Esophagus squamous epithelium (tissue), 5 donors: ENCODE data around the gene FAM200B. TPM values are rescaled to one million over a fixed set of nuclear protein-coding genes. Genes with fewer than 3 reads are reported as not detected.
A peak's percentile ranks its signal among the peaks of the same experiment; 100 is the strongest.

ENCODE experiments used
- DNase-seq: peaks from one replicate; lab custom pipeline; 2025; lab: John Stamatoyannopoulos, UW
- H3K27ac ChIP-seq, 4 donors: fragments of 200-600 bp; sonication (generic); one replicate each; pipeline ENCODE4 v1.5.1; 2016 to 2019; ENCODE audit warnings: mild to moderate bottlenecking in 1 of 4
- H3K27me3 ChIP-seq, 4 donors: fragments of 200-600 bp; sonication (generic); 1 replicate in 3 of 4; 2 replicates in 1 of 4; pipeline versions ENCODE4 v1.5.1 to v1.6.0; 2017 to 2021; ENCODE audit warnings: antibody characterized with exemption in 1 of 4
- H3K36me3 ChIP-seq, 3 donors: fragments of 200-600 bp; sonication (generic); one replicate each; pipeline ENCODE4 v1.5.1; 2016 to 2019
- H3K4me1 ChIP-seq, 3 donors: fragments of 200-600 bp; sonication (generic); one replicate each; pipeline ENCODE4 v1.5.1; 2017 to 2019
- H3K4me3 ChIP-seq, 4 donors: fragments of 200-600 bp; sonication (generic); 1 replicate in 3 of 4; 2 replicates in 1 of 4; pipeline ENCODE4 v1.5.1; 2016 to 2019; ENCODE audit warnings: mild to moderate bottlenecking in 2 of 4, moderate library complexity in 1 of 4
- H3K9me3 ChIP-seq, 3 donors: fragments of 200-600 bp; sonication (generic); one replicate each; pipeline ENCODE4 v1.5.1; 2016 to 2019
- CTCF ChIP-seq, 6 experiments: fragments of 450-650 bp in 4 of 6; fragments of 200-600 bp in 2 of 6; sonication (generic) in 2 of 6; IDR thresholded peaks; one replicate each; pipeline ENCODE4 v1.5.1; 2016 to 2019; ENCODE audit warnings: antibody characterized with exemption in 6 of 6, mild to moderate bottlenecking in 4 of 6, moderate library complexity in 4 of 6
- POLR2A ChIP-seq, 4 donors: fragments of 450-650 bp; IDR thresholded peaks; one replicate each; pipeline ENCODE4 v1.6.1; 2017; ENCODE audit warnings: antibody characterized with exemption in 4 of 4, mild to moderate bottlenecking in 4 of 4, moderate library complexity in 3 of 4
- WGBS, 2 donors: methylation state at CpG; one replicate each; pipeline ENCODE4 v1.1.5; 2018; 5-methylcytosine and 5-hydroxymethylcytosine counted together
- intact Hi-C: fragments of 100-400 bp; cut with DNase I; formaldehyde crosslinking; loops from one replicate; pipeline ENCODE4 v1.15.0; 2022
- total RNA-seq, 4 donors: library from RNA; depleted of rRNA; stranded (reverse); fragments of >200 nt; gene quantifications; one replicate each; pipeline ENCODE4 v1.1.0, GENCODE V29; 2016
- donor health status: DM: yes; HTN: yes; CAD: no.

FAM200B gene
- total RNA-seq, 4 donors from 2014 or later: 17.1 to 39.6 (median 31.4) TPM

- H3K27me3 ChIP-seq: no peaks in the 10 kb centered on the region
- WGBS, 2 donors: 60 to 70% methylated on average over 5 of the region's 5 CpGs
- no peak overlapping the region for H3K27ac ChIP-seq
- TF ChIP-seq CTCF (IDR thresholded peaks at IDR 0.05) (no peak), POLR2A (IDR thresholded peaks at IDR 0.05) (no peak)
- DNase-seq: no peak
- H3K4me1 ChIP-seq: peaks cover 0 to 56% (median 18%) of the 10 kb centered on the region in 3 donors
- H3K36me3 ChIP-seq: peaks cover 0 to 27% (median 9%) of the 10 kb centered on the region in 3 donors
- no peaks in the 10 kb centered on the region for H3K9me3 ChIP-seq
- intact Hi-C loops: no loop called here
- H3K4me3 ChIP-seq: no peak overlapping the region
Observed at GRCh38 chr4:15688051-15688450, 6.4 kb downstream of the FAM200B start.

GRCh38 chr4:15689540-15689939 is 7.9 kb downstream of the FAM200B start:
- WGBS, 2 donors: 82 to 87% methylated on average over 2 of the region's 2 CpGs
- peaks cover 0 to 50% (median 15%) of the 10 kb centered on the region in 3 donors for H3K4me1 ChIP-seq
- H3K4me3 ChIP-seq: no peak overlapping the region
- H3K9me3 ChIP-seq: no peaks in the 10 kb centered on the region
- DNase-seq: no peak
- H3K27ac ChIP-seq: no peak overlapping the region
- intact Hi-C loops: no loop called here
- peaks cover 0 to 27% (median 9%) of the 10 kb centered on the region in 3 donors for H3K36me3 ChIP-seq
- no peak for TF ChIP-seq CTCF (IDR thresholded peaks at IDR 0.05)
- no peak for TF ChIP-seq POLR2A (IDR thresholded peaks at IDR 0.05)
- no peaks in the 10 kb centered on the region for H3K27me3 ChIP-seq

GRCh38 chr4:15690020-15690809 is 8.6 kb downstream of the FAM200B start:
- no peaks in the 10 kb centered on the region for H3K9me3 ChIP-seq
- peaks cover 0 to 27% (median 9%) of the 10 kb centered on the region in 3 donors for H3K36me3 ChIP-seq
- TF ChIP-seq POLR2A (IDR thresholded peaks at IDR 0.05): no peak
- TF ChIP-seq CTCF (IDR thresholded peaks at IDR 0.05): no peak
- H3K4me1 ChIP-seq: peaks cover 0 to 50% (median 18%) of the 10 kb centered on the region in 3 donors
- DNase-seq: no peak
- no peaks in the 10 kb centered on the region for H3K27me3 ChIP-seq
- 38 to 48% methylated on average over 6 to 7 of the region's 7 CpGs for WGBS, 2 donors
- H3K4me3 ChIP-seq: no peak overlapping the region
- intact Hi-C loops: no loop called here
- H3K27ac ChIP-seq: peak overlapping the region in 2 of 4 donors; percentile 10 to 39

GRCh38 chr4:15691346-15692135 is 9.9 kb downstream of the FAM200B start:
- H3K27me3 ChIP-seq: no peaks in the 10 kb centered on the region
- peak overlapping the region in 2 of 4 donors; percentile 14 to 39 for H3K27ac ChIP-seq
- DNase-seq: no peak
- TF ChIP-seq CTCF (IDR thresholded peaks at IDR 0.05) (no peak), POLR2A (IDR thresholded peaks at IDR 0.05) (no peak)
- WGBS, 2 donors: 44 to 76% methylated on average over 2 to 3 of the region's 3 CpGs
- peaks cover 0 to 22% (median 9%) of the 10 kb centered on the region in 3 donors for H3K36me3 ChIP-seq
- peaks cover 5 to 50% (median 18%) of the 10 kb centered on the region in 3 donors for H3K4me1 ChIP-seq
- intact Hi-C loops: no loop called here
- H3K9me3 ChIP-seq: no peaks in the 10 kb centered on the region
- H3K4me3 ChIP-seq: no peak overlapping the region

- TF ChIP-seq POLR2A (IDR thresholded peaks at IDR 0.05) (no peak), CTCF (IDR thresholded peaks at IDR 0.05) (no peak)
- intact Hi-C loops: no loop called here
- 88 to 96% methylated on average over 2 of the region's 2 CpGs for WGBS, 2 donors
- peaks cover 0 to 12% (median 2%) of the 10 kb centered on the region in 3 donors for H3K36me3 ChIP-seq
- H3K4me3 ChIP-seq: no peak overlapping the region
- no peaks in the 10 kb centered on the region for H3K9me3 ChIP-seq
- H3K27me3 ChIP-seq: no peaks in the 10 kb centered on the region
- H3K4me1 ChIP-seq: peaks cover 5 to 50% (median 18%) of the 10 kb centered on the region in 3 donors
- no peak overlapping the region for H3K27ac ChIP-seq
- no peak for DNase-seq
Observed at GRCh38 chr4:15692602-15693001, 11.0 kb downstream of the FAM200B start.
